Limb (tissue), 2 donors: ENCODE results near the gene FOXN3.
A peak's percentile ranks its signal among the peaks of the same experiment; 100 is the strongest.
"Not testable (repeated sequence)": the region's sequence is repeated elsewhere in the genome, so short reads cannot be mapped to it uniquely, and the experiment has no call there.

ENCODE experiments used
- DNase-seq, 2 donors: peaks; one replicate each; pipeline ENCODE4 v3.0.0-alpha.2; 2016; ENCODE audit errors: extremely low spot score in 2 of 2

The FOXN3 gene

DNA sequence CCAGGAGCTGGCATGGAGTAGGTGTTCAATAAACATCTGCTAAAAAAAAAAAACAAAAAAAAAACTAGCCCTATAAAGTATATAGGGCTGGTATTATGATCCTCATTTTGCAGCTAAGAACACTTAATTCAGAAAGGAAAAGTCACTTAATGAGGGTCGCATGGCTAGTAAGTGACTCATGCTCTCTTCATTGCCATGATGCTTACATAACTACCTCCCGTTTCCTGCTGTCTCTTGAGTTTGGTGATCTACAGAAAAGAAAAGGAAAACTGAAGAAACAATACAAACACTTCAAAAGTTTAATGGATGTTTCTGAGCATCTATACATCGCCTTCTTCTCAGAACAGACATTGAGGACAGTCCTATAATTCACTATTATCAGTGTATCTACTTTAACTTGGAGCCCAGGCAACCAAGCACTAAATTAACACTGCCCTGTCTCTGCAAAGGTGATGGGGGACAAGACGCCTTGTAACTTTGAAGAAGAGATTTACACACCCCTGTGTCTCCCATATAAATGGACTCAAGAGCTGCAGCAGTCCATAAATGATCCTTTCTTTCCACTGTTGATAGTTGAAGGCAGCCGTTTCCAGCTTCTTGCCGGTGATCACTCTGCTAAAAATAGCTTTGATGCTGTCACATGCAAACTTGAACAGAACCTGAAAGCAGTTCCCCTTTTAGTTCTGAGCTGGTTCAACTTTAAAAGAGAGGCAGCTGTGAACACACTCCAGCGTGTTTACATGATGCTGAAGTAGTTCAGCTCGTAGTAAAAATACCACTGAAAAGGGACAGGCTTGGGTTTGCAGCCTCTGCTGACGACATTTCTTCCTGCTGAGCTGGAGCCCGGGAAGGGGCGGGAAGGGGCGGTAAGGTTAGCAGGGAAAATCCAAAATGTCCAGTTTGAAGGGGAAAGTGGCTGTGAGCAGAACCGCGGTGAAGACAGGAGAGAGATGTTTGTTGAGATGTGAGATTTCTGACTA is 113.3 kb downstream of the FOXN3 start:
- peak; percentile 80 to 84 for DNase-seq

DNA sequence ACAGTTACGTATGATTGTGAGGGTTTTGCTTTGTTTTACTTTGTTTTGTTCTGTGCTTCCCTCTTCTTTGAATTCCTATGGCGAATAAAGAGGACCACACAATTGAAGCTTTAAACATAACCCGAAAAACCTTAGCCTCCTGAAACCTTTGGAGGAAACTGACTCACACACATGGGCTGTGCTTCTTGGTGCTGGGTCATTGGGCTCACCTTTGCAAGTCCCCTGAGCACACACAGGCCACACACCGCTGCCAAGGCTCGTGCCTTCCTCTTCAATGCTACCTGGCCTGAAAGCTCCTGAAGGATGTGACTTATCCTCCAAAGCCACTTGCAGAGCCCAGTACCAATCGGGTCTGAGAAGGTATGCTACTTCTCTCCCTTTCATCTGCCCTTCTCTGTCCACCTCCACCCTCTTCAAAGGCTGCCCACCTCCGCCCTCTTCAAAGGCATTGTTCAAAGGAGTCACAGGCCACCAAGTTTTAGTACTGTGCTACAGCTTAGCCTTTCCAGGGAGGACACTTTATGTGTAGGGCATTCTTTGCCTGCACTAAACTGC is 114.6 kb downstream of the FOXN3 start:
- no peak for DNase-seq

DNA sequence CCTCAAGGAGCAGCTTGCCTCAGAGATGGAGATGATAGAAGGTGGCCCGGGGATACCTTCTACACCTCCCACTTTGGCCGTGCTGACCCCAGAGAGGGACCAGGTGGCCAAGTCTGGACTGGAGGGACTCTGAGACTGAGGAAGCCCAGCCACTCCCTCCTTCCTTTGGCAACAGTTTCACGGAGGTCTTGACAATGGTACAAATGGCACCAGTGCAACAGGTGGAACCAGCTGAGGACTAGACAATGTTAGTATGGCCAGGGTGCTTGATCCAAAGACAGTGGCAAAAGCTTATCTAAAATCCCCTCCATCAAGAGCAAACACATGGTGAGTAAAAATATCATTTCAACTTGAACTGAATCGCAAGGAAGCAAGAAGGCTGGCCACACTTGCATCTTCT is 117.4 kb downstream of the FOXN3 start:
- no peak for DNase-seq

DNA sequence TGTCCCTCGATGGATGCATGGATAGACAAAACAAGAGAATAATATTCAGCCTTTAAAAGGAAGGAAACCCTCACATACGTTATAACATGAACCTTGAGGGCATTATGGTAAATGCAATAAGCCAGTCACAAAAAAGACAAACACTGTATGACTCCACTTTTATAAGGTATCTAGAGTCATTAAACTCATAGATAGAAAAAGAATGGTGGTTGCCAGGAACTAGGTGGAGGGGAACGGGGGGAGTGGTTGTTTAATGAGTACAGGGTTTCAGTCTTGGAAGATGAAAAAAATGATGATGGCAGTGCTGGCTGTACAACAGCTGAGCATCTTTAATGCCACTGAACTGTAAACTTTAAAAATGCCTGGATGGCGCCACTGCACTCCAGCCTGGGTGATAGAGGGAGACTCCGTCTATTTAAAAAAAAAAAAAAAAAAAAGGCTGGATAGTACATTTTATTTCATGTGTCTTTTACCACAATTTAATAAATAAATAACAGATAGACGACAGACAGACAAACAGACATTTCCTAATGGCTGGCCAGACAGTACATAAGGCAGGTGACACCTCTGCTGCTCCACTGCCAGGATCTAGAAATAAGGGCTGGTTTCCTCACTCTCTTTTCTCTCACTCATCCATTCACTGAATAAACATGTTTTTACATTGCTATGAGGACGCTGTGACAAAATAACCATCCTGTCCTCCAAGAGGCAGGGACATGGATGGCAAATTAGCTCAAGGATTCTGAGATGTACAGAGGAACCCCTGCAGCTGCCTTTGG is 118.8 kb downstream of the FOXN3 start:
- DNase-seq: no peak

DNA sequence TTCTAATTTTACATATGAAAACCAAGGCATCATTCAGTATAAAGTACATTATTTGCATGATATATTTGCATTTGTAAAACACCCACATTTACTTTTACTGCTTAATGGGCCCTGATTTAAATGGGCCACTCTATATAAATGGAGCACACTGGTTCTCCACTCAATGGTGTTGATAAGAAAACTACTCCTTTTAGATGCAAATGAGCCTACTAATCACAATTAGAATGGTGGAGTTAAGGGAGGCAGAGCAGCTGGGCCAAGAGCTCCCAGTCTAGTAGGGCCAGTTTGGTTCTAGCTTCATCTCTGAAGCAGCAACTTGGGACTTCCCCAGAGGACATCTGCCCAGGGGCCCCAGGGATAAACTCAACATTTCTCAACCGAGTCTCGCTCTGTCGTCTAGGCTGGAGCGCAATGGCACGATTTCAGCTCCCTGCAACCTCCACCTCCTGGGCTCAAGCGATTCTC is 120.7 kb downstream of the FOXN3 start:
- no peak for DNase-seq

GRCh38 chr14:89294872-89295271 is 122.2 kb downstream of the FOXN3 start:
- DNase-seq: no peak

GRCh38 chr14:89294469-89294868 is 122.6 kb downstream of the FOXN3 start:
- not testable (repeated sequence) for DNase-seq

GRCh38 chr14:89294060-89294459 is 123.0 kb downstream of the FOXN3 start:
- DNase-seq: no peak

DNA sequence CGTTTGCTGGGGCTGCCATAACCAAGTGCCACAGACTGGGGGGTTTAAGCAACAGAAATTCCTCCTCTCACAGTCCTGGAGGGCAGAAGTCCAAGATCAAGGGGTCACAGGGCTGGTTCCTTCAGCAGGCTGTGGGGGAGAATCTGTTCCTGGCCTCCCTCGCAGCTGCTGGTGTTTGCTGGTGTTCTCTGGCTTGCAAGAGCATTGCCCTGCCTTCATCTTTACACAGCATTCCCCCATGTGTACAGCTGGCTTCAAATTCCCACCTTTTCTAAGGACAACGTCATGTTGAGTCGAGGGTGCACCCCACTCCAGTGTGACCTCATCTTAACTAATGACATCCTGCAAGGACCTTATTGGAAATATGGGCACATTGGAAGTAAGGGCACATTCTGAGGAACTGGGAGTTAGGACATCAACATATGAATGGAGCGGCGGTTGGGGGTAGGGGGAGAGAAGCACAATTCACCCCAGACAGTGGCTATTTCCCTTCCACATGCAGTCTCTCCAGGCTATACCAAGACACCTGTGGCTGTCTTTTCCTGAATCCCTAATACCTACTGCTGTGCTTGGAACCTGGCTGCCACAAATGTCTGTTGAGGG is 123.6 kb downstream of the FOXN3 start:
- DNase-seq: no peak

GRCh38 chr14:89292579-89293313 is 124.3 kb downstream of the FOXN3 start:
- no peak for DNase-seq

- DNase-seq: no peak
These were observed 125.6 kb downstream of the FOXN3 start for GRCh38 chr14:89291351-89291940.

DNA sequence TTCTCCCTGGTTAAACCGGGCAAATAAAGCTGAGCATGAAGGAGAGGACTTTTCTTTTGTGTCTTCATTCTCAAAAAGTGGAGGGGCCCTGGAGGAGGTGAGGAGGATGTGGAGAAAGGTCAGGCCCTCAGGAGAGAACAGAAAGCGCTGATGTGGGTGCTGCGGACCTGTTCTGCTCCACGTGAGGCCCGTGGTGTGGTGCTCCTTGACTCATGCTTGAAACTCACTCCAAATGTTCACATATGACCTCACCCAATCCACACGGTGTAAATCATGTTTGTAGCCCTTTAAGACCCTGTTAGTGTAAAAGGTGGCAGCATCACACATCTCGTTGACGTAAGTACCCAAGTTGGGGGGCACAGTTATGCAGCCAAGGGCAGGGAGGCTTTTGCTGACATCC is 126.2 kb downstream of the FOXN3 start:
- no peak for DNase-seq

DNA sequence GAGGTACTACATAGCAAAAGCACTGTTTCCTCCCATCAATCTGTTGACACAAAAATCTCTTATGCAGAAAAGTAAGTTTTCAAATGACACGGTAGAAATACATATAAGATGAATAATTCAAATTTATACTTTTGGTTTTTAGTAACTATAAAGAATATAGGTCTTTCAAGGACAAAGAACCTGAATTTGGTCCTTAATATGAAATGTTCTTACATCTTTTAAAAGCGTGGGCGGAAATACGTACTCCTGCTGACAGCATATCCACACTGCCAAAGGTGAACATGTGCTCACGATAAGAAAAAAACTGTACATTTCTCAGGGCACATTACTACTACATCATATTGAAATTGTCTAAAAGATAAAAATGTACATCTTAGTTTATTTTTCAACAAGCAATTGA is 127.6 kb downstream of the FOXN3 start:
- no peak for DNase-seq

DNA sequence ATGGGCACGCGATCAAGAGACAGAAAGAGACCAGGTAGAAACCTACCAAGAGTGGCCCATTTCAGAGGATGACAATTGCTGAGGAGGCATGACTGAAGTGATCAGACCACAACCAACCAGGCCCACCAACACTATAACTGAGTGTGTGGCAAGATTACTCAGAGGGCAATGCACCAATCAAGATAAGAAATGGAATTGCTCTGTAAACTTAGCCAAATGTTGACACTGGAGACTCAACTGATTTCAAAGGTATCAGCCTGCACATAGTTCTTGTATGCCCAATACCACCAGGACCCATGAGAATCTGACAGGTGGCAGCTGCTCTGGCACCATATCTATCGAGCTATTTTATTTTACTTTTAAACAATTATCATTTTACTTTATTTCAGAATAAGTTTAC is 128.9 kb downstream of the FOXN3 start:
- DNase-seq: no peak

GRCh38 chr14:89284333-89285058 is 132.5 kb downstream of the FOXN3 start:
- DNase-seq: no peak

- no peak for DNase-seq
These were observed 133.5 kb downstream of the FOXN3 start for GRCh38 chr14:89283327-89284060.

DNA sequence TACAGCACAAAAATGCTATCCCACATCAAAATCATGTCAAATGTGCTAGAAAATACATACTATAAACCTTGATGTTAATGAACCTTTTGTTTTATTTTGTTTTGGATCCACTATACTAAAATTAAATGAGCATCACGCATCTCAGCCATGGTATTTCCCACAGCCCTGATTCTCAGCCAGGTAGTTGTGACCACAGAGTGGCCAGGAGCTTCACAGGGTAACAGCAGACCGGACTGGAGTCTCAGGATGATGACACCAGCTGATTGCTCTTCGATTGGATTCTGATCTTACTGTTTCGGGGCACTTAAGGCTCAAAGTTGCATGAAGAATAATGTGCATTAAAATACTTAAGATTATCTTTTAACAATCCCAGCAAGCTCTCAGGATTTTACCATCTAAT is 134.8 kb downstream of the FOXN3 start:
- DNase-seq: no peak

DNA sequence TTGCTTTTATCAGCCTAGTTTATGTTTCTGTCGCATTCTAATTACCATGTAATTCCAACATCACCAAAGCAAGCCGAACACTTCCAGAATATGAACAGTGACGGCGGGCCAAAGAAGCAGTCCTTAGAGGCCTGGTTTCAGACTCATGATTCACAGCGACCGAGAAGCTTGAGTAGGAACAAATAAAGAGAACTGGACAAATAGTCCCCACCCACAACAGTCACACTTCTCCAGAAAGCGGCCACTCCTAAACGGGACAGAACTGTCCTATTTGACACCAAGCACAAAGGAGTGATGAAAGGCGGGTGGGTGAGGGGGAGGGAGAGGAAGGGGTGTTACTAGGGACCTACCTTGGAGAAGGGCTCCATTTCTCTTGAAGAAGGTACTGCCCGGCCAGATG is 136.4 kb downstream of the FOXN3 start:
- DNase-seq: no peak

DNA sequence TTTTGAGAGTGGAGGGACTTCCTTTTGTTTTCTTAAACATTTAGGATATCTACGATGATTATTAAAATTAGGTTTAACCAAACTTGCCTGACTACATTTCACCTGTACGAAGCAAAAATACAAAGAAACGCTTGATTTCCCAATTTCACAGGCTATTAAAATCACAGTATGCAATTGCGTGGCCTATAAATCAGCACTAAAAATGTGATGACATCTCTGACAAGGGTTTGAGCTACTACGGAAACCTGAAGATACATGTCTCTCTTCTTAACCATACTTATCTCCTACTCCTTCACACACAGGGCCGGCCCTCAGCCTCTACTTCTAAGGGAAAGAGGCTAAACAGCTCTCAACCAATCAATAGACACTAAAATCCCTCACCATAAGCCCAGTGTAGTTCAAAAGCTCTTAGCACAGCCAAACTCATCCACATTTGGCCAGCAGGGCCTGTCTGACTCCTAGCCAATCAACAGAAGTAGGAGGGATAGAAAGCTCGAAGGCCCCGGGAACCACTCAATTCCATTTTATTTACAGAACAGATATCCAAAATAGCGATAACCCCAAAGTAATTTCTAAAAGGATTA is 137.3 kb downstream of the FOXN3 start:
- no peak for DNase-seq
